AG10803 (cell line): ENCODE measurements around the gene GAB2.

ENCODE experiments used
- DNase-seq: peaks from one replicate; pipeline ENCODE4 v3.0.0; 2010; ENCODE audit warnings: low read depth
- H3K4me3 ChIP-seq: 2 replicates; pipeline ENCODE4 v1.5.1; 2011; ENCODE audit warnings: mild to moderate bottlenecking, low read length, control low read depth
- TF ChIP-seq, protein P1 (sequence below): conservative IDR thresholded peaks from 2 replicates; pipeline ENCODE4 v1.5.1; 2011; ENCODE audit warnings: mild to moderate bottlenecking, low read length, control low read depth, inconsistent platforms

GAB2 gene

DNA sequence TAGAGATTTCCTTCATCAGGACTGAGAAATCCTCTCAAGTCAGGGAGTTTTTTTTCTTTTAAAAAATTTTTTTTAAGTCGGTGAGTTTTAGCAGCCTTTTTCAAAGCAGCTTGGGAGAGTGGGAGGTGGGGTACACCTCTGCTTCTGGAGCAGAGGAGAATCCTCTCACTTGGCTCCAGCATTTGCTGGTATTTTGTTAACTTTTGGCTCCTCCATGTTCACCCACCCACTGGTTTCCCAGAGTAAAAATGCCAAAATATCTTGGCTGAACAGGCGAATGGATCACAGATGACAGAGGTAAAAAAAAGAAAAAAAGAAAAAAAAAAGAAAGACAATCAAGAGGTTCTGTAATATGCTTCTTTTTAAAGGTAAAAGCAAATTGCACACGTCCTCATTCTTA, 68.0 kb downstream of the GAB2 start:
- peak; percentile 26 for DNase-seq
- no peak overlapping the region; the same call in 1 of the 2 replicates for H3K4me3 ChIP-seq
- TF ChIP-seq, protein P1, sequence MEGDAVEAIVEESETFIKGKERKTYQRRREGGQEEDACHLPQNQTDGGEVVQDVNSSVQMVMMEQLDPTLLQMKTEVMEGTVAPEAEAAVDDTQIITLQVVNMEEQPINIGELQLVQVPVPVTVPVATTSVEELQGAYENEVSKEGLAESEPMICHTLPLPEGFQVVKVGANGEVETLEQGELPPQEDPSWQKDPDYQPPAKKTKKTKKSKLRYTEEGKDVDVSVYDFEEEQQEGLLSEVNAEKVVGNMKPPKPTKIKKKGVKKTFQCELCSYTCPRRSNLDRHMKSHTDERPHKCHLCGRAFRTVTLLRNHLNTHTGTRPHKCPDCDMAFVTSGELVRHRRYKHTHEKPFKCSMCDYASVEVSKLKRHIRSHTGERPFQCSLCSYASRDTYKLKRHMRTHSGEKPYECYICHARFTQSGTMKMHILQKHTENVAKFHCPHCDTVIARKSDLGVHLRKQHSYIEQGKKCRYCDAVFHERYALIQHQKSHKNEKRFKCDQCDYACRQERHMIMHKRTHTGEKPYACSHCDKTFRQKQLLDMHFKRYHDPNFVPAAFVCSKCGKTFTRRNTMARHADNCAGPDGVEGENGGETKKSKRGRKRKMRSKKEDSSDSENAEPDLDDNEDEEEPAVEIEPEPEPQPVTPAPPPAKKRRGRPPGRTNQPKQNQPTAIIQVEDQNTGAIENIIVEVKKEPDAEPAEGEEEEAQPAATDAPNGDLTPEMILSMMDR: no peak

DNA sequence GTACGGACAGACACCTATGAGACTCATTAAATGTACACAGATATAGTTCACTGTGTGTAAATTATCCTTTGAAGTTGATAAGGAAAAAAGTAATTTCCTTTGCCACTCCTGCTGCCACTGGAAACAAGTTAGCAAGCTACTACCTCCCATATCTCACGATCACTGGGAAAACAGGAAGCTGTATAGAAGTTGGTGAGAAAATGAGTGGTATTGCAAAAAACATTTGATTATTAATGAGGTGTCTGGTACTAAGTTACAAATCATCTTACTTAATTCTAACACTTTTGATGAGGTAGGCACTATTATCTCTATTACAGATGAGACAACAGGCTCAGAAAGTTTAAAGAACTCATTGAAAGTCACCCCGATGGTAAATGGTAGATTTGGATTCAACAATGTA, 68.5 kb downstream of the GAB2 start:
- DNase-seq: no peak
- H3K4me3 ChIP-seq: no peak overlapping the region
- TF ChIP-seq, protein P1: no peak

DNA sequence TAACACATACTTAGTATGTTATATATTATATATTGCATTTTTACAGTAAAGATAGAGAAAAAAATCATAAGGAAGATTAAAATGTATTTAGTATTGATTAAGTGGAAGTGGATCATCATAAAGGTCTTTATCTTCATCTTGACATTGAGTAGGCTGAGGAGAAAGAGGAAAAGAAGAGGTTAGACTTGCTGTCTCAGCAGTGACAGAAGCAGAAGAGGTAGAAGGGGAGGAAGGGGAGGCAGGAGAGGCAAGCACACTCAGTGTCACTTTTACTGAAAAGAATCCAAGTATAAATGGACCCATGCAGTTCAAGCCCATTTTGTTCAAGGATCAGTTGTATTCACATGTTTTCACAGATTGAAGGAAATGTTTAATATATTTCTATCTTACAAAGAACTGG, 69.7 kb downstream of the GAB2 start:
- no peak for DNase-seq
- no peak overlapping the region for H3K4me3 ChIP-seq
- TF ChIP-seq, protein P1: no peak

DNA sequence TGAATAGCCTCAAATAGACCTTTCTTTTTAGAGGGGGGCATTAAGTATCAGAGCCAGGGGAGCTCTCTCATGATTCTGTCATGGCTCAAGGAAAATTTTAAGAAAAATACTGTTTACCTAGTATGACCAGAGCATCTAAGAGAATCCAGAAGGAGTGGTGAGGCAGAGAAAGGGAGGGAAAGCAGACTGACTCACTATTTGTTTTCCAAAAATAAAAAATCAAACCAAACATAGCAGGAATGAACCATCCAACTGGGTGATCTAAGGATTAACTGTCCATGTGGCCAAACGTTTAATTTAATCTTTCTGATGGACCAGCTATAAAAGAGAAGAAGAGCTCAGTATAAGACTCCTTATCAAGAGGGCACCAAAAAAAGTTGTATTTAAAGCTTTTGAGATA, 70.8 kb downstream of the GAB2 start:
- DNase-seq: no peak
- TF ChIP-seq, protein P1: no peak
- H3K4me3 ChIP-seq: no peak overlapping the region

DNA sequence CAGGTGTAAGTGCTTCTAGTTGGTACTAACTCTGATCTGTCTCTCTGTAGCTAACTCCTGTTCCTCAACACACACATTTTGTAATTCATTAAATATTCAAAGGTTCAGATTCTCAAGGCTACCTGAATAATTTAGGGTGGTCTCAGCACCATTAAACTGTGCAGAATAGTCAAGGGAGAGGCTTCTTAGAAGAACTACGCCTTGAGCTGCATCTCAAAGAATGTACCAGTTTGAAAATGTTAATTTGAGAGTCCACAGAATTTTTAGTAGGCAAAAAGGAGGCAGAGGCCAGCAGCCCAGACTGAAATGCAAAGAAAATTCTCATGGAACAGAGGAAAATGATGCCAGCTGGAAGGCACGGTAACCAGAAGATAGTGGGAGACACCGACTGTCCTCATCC, 72.2 kb downstream of the GAB2 start:
- H3K4me3 ChIP-seq: no peak overlapping the region
- no peak for DNase-seq
- TF ChIP-seq, protein P1: no peak

DNA sequence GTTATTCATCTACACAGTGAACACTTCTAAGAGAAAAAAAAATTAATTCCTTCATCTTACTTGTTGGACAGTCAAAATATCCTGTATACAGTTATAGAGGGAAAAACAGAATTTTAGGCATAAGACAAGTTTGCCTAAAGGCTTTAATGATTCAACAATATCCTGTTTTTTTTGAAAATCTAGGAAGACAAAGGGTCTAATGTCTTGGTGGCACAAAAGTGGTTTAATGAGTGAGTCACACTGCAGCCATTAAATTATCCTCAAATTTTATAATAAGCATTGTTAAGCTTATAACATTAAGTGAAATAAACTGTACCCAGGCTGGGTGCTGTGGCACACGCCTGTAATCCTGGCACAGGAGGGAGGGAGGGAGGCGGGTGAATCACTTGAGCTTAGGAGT, 72.9 kb downstream of the GAB2 start:
- TF ChIP-seq, protein P1: no peak
- DNase-seq: no peak
- no peak overlapping the region for H3K4me3 ChIP-seq

DNA sequence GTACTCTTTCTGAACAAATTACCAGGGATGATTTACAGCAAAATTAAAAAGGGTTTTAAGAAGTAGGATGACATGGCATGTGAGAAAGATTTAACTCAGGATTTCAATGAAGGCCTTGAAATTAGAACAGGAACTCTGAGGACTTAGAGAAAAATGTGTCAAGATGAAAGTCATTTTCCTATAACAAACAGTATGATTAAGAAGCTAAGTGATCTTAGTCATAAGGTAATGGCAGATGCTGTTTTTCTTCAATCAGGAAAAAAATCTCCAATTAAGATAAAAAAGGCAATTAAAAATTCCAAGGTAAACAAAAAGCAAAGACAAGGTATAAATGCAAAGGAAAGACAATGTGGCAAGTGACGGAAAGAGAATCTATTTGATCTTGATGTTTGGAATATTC, 73.5 kb downstream of the GAB2 start:
- H3K4me3 ChIP-seq: no peak overlapping the region
- TF ChIP-seq, protein P1: no peak
- no peak for DNase-seq
